ENCODE data around the gene EFS. TPM values are rescaled to one million over a fixed set of nuclear protein-coding genes. Genes with fewer than 3 reads are reported as not detected.

EFS gene
- total RNA-seq, 6 experiments from 2014 or later: 0.19 to 0.60 (median 0.39) TPM

- no peak overlapping the region for H3K4me3 ChIP-seq
- no peaks in the 10 kb centered on the region for H3K4me1 ChIP-seq
- H3K27ac ChIP-seq: no peak overlapping the region
- 54% methylated on average over 10 of the region's 15 CpGs for WGBS (ENCODE audit: insufficient coverage, low coverage, low lambda C conversion rate, missing lambda C conversion rate)
- intact Hi-C loops (cut with DNase I): no loop called here
- H3K27me3 ChIP-seq: no peaks in the 10 kb centered on the region
- DNase-seq (no peak), ATAC-seq (no peak)
- no peaks in the 10 kb centered on the region for H3K9me3 ChIP-seq
- no peaks in the 10 kb centered on the region for H3K36me3 ChIP-seq
- TF ChIP-seq POLR2A (IDR thresholded peaks at IDR 0.05) (no peak), CTCF (IDR thresholded peaks at IDR 0.05) (no peak)
These were observed 41.9 kb upstream of the EFS start for GRCh38 chr14:23406725-23407355.

GRCh38 chr14:23406244-23406643 lies 41.3 kb upstream of the EFS start:
- H3K4me3 ChIP-seq: no peak overlapping the region
- DNase-seq (no peak), ATAC-seq (no peak)
- H3K27me3 ChIP-seq: no peaks in the 10 kb centered on the region
- H3K27ac ChIP-seq: no peak overlapping the region
- H3K9me3 ChIP-seq: no peaks in the 10 kb centered on the region
- 37% methylated on average over 2 of the region's 4 CpGs for WGBS (ENCODE audit: insufficient coverage, low coverage, low lambda C conversion rate, missing lambda C conversion rate)
- TF ChIP-seq POLR2A (IDR thresholded peaks at IDR 0.05) (no peak), CTCF (IDR thresholded peaks at IDR 0.05) (no peak)
- no peaks in the 10 kb centered on the region for H3K4me1 ChIP-seq
- no peaks in the 10 kb centered on the region for H3K36me3 ChIP-seq
- intact Hi-C loops (cut with DNase I): no loop called here

GRCh38 chr14:23405516-23406025 lies 40.6 kb upstream of the EFS start:
- H3K9me3 ChIP-seq: no peaks in the 10 kb centered on the region
- ATAC-seq (no peak), DNase-seq (no peak)
- intact Hi-C loops (cut with DNase I): no loop called here
- H3K4me1 ChIP-seq: no peaks in the 10 kb centered on the region
- no peaks in the 10 kb centered on the region for H3K27me3 ChIP-seq
- no peak overlapping the region for H3K27ac ChIP-seq
- TF ChIP-seq CTCF (IDR thresholded peaks at IDR 0.05): no peak
- no peak for TF ChIP-seq POLR2A (IDR thresholded peaks at IDR 0.05)
- 80% methylated on average over 1 of the region's 13 CpGs for WGBS (ENCODE audit: insufficient coverage, low coverage, low lambda C conversion rate, missing lambda C conversion rate)
- H3K36me3 ChIP-seq: no peaks in the 10 kb centered on the region
- H3K4me3 ChIP-seq: no peak overlapping the region

GRCh38 chr14:23405096-23405495 lies 40.1 kb upstream of the EFS start:
- 60% methylated on average over 1 of the region's 10 CpGs for WGBS (ENCODE audit: insufficient coverage, low coverage, low lambda C conversion rate, missing lambda C conversion rate)

More at GRCh38 chr14:23405096-23405495, 40.1 kb upstream of the EFS start:
- no peaks in the 10 kb centered on the region for H3K4me1 ChIP-seq
- no peak for ATAC-seq
- TF ChIP-seq POLR2A (IDR thresholded peaks at IDR 0.05) (no peak), CTCF (IDR thresholded peaks at IDR 0.05) (no peak)
- H3K36me3 ChIP-seq: no peaks in the 10 kb centered on the region
- no peak overlapping the region for H3K4me3 ChIP-seq
- H3K9me3 ChIP-seq: no peaks in the 10 kb centered on the region
- no peak for DNase-seq
- H3K27me3 ChIP-seq: no peaks in the 10 kb centered on the region
- H3K27ac ChIP-seq: no peak overlapping the region
- intact Hi-C loops (cut with DNase I): no loop called here
